ENCODE data around the gene HSPE1. TPM values are rescaled to one million over a fixed set of nuclear protein-coding genes. Genes with fewer than 3 reads are reported as not detected.
A peak's percentile ranks its signal among the peaks of the same experiment; 100 is the strongest.

Gene HSPE1
- total and polyA plus RNA-seq, 5 donors from 2014 or later, result 90.4 to 133 (median 112) TPM

DNA sequence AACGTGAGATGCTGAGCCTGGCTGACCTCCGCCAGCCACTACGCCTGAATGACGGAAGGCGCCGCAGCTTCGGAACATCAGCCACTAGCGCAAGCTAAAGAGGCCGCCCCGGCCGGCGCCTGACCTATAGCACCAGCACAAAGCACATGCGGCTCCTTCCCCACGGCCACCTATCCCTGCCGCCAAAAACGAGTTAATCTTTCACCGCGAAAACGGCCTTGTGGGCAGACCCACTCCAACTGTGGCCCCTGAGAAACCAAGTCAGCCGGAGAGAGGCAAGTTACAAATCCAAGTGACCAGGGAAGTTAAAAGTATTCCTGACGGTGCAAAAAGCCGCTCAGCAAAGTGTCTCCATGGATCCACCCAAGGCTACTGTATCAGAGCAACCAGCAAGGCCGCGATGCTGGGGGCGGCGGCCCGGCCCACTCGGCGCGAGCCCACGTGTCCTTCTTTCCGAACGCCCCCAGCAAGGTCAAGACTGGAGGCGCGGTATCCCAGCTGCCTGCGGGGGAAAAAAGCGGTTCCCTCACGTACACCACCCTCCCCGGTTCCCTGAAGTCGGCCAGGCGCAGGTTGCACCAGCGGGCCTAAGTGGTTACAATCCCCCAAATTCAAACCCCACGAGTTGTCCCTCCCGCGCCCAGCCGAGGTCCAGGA, 1.1 kb upstream of the HSPE1 start:
- H3K27me3 ChIP-seq (ENCODE audit: control insufficient read depth, insufficient read depth, low read length), result no peaks in the 10 kb centered on the region
- peaks cover 57% of the 10 kb centered on the region for H3K4me1 ChIP-seq (ENCODE audit: control insufficient read depth, insufficient read depth, low read length, poor library complexity, severe bottlenecking)
- Mint-ChIP-seq H3K36me3 (peaks cover 21% of the 10 kb centered on the region), H3K9me3 (no peaks in the 10 kb centered on the region), H3K27me3 (peaks cover 7% of the 10 kb centered on the region), H3K4me3 (peak overlapping the region; percentile 93 to 98 (median 95)), H3K4me1 (peaks cover 38 to 78% (median 51%) of the 10 kb centered on the region in 4 donors), H3K27ac (peak overlapping the region; percentile 78 to 98 (median 94))
- DNase-seq, result peak; percentile 39 to 71 (median 44)
- ATAC-seq (ENCODE audit: low read depth in 2 of 2), result no peak
- H3K9me3 ChIP-seq (ENCODE audit: control insufficient read depth in 2 of 2, low read length in 2 of 2), result no peaks in the 10 kb centered on the region
- peaks cover 34% of the 10 kb centered on the region for H3K36me3 ChIP-seq (ENCODE audit: control insufficient read depth, insufficient read depth, low read length)
- peak overlapping the region; percentile 98 for H3K27ac ChIP-seq (ENCODE audit: insufficient read depth, low read length, poor library complexity, severe bottlenecking)
- H3K4me3 ChIP-seq (ENCODE audit: low read depth, low read length), result peak overlapping the region; percentile 89

DNA sequence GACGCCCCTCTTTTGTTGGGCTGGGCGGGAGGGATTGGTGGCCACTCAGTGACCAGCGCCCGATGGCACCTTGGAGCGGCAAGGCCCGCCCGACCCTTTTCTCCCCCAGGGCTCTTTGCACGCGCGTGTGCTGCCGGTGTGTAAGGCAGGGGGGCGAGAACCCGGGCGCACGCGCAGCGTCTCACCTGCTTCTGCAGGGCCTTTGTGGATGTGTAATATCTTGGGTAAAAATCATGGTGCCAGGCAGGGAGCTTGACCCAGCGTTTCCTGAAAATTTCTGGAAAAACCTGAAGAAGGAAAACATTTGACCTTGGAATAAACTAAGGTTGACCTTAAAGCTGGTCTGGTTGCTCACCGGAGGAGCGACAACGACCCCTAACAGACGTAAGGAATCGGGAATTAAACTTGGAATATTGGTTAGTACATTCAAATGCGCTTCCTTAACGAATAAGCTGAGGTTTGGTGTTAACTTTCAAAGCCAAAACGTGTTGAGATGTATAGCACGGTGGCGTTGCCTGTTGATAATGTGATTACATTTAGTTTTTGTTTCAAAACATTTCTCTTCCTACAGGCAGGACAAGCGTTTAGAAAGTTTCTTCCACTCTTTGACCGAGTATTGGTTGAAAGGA, 438 bp downstream of the HSPE1 start:
- H3K4me1 ChIP-seq (ENCODE audit: control insufficient read depth, insufficient read depth, low read length, poor library complexity, severe bottlenecking), result peaks cover 57% of the 10 kb centered on the region
- no peaks in the 10 kb centered on the region for H3K9me3 ChIP-seq (ENCODE audit: control insufficient read depth in 2 of 2, low read length in 2 of 2)
- no peaks in the 10 kb centered on the region for H3K27me3 ChIP-seq (ENCODE audit: control insufficient read depth, insufficient read depth, low read length)
- peak overlapping the region; percentile 98 for H3K4me3 ChIP-seq (ENCODE audit: low read depth, low read length)
- peaks cover 20% of the 10 kb centered on the region for H3K36me3 Mint-ChIP-seq
- H3K9me3 Mint-ChIP-seq, result no peaks in the 10 kb centered on the region
- peak overlapping the region; percentile 93 to 98 (median 95) for H3K4me3 Mint-ChIP-seq
- H3K27ac ChIP-seq (ENCODE audit: insufficient read depth, low read length, poor library complexity, severe bottlenecking), result peak overlapping the region; percentile 98
- peaks cover 30% of the 10 kb centered on the region for H3K36me3 ChIP-seq (ENCODE audit: control insufficient read depth, insufficient read depth, low read length)
- peaks cover 37 to 70% (median 45%) of the 10 kb centered on the region in 4 donors for H3K4me1 Mint-ChIP-seq
- peak overlapping the region; percentile 94 to 98 (median 97) for H3K27ac Mint-ChIP-seq
- peak; percentile 2 to 5 for ATAC-seq (ENCODE audit: low read depth in 2 of 2)
- H3K27me3 Mint-ChIP-seq, result peaks cover 7% of the 10 kb centered on the region
- DNase-seq, result peak in 2 of 3 donors; percentile 24 to 32

DNA sequence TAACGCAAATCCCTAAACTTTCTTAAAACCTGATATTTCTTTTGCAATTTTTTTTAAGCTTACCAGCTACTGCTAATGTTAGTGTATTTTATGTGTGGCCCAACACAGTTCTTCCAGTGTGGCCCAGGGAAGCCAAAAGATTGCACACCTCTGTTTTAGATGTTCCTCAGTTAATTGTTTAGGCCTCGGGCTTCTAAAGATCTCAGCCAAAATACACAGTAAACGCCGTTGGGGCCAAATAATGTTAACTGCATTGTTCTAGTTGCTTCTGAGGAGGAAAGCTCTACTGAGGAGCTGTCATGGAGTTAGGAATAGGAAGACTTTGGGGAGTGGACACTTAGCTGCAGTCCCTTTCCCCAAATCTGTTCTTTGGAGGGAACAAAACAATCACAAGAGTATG, 2.0 kb downstream of the HSPE1 start:
- Mint-ChIP-seq H3K4me1 (peaks cover 23 to 56% (median 33%) of the 10 kb centered on the region in 4 donors), H3K27ac (peak overlapping the region; percentile 72 to 98 (median 94)), H3K27me3 (peaks cover 7% of the 10 kb centered on the region), H3K9me3 (no peaks in the 10 kb centered on the region), H3K4me3 (peak overlapping the region; percentile 93 to 98 (median 95)), H3K36me3 (peaks cover 11% of the 10 kb centered on the region)
- H3K4me3 ChIP-seq (ENCODE audit: low read depth, low read length), result peak overlapping the region; percentile 79
- peaks cover 48% of the 10 kb centered on the region for H3K4me1 ChIP-seq (ENCODE audit: control insufficient read depth, insufficient read depth, low read length, poor library complexity, severe bottlenecking)
- H3K27me3 ChIP-seq (ENCODE audit: control insufficient read depth, insufficient read depth, low read length), result no peaks in the 10 kb centered on the region
- no peaks in the 10 kb centered on the region for H3K9me3 ChIP-seq (ENCODE audit: control insufficient read depth in 2 of 2, low read length in 2 of 2)
- H3K36me3 ChIP-seq (ENCODE audit: control insufficient read depth, insufficient read depth, low read length), result peaks cover 15% of the 10 kb centered on the region
- no peak for DNase-seq
- no peak for ATAC-seq (ENCODE audit: low read depth in 2 of 2)
- peak overlapping the region; percentile 98 for H3K27ac ChIP-seq (ENCODE audit: insufficient read depth, low read length, poor library complexity, severe bottlenecking)

GRCh38 chr2:197502685-197503084, 2.5 kb downstream of the HSPE1 start:
- peaks cover 7% of the 10 kb centered on the region for H3K27me3 Mint-ChIP-seq
- H3K4me1 ChIP-seq (ENCODE audit: control insufficient read depth, insufficient read depth, low read length, poor library complexity, severe bottlenecking), result peaks cover 43% of the 10 kb centered on the region
- ATAC-seq (ENCODE audit: low read depth in 2 of 2) (no peak), DNase-seq (no peak)
- H3K4me1 Mint-ChIP-seq, result peaks cover 18 to 51% (median 28%) of the 10 kb centered on the region in 4 donors
- peak overlapping the region; percentile 7 to 98 (median 94) for H3K4me3 Mint-ChIP-seq
- peak overlapping the region; percentile 79 for H3K4me3 ChIP-seq (ENCODE audit: low read depth, low read length)
- peaks cover 15% of the 10 kb centered on the region for H3K36me3 ChIP-seq (ENCODE audit: control insufficient read depth, insufficient read depth, low read length)
- H3K27me3 ChIP-seq (ENCODE audit: control insufficient read depth, insufficient read depth, low read length), result no peaks in the 10 kb centered on the region
- H3K9me3 ChIP-seq (ENCODE audit: control insufficient read depth in 2 of 2, low read length in 2 of 2), result no peaks in the 10 kb centered on the region
- peaks cover 11% of the 10 kb centered on the region for H3K36me3 Mint-ChIP-seq
- H3K27ac Mint-ChIP-seq, result peak overlapping the region in 2 of 3 donors; percentile 94 to 98
- H3K27ac ChIP-seq (ENCODE audit: insufficient read depth, low read length, poor library complexity, severe bottlenecking), result peak overlapping the region; percentile 98
- H3K9me3 Mint-ChIP-seq, result no peaks in the 10 kb centered on the region

- Mint-ChIP-seq H3K27me3 (peaks cover 1% of the 10 kb centered on the region), H3K9me3 (no peaks in the 10 kb centered on the region), H3K36me3 (peaks cover 15% of the 10 kb centered on the region), H3K27ac (no peak overlapping the region), H3K4me1 (peaks cover 11 to 39% (median 23%) of the 10 kb centered on the region in 4 donors), H3K4me3 (peak overlapping the region in 1 of 4 donors; percentile 71)
- Histone ChIP-seq H3K36me3 (ENCODE audit: control insufficient read depth, insufficient read depth, low read length) (peaks cover 15% of the 10 kb centered on the region), H3K9me3 (ENCODE audit: control insufficient read depth in 2 of 2, low read length in 2 of 2) (no peaks in the 10 kb centered on the region), H3K4me1 (ENCODE audit: control insufficient read depth, insufficient read depth, low read length, poor library complexity, severe bottlenecking) (peaks cover 30% of the 10 kb centered on the region), H3K27ac (ENCODE audit: insufficient read depth, low read length, poor library complexity, severe bottlenecking) (no peak overlapping the region), H3K27me3 (ENCODE audit: control insufficient read depth, insufficient read depth, low read length) (no peaks in the 10 kb centered on the region), H3K4me3 (ENCODE audit: low read depth, low read length) (no peak overlapping the region)
- DNase-seq (no peak), ATAC-seq (ENCODE audit: low read depth in 2 of 2) (no peak)
Observed at GRCh38 chr2:197504000-197504399, 3.8 kb downstream of the HSPE1 start.

DNA sequence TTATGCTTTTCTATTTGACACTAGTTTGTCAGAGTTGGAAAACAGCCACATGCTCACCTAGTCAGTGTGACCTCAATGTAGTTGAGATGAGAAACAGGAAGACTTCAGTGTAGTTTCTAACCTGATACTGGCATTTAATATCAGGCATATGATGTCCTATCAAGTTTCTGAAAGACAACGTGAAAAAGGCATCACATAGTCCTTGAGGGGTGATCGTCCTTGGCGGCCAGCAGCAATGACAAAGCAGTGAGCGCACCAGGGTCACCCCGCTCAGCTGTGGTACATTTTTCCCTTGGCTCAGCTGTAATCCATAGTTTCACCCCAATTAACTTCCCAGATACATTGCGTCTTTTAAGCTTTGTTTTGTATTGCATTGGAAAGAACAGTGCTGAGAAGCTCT, 4.3 kb downstream of the HSPE1 start:
- Mint-ChIP-seq H3K4me3 (no peak overlapping the region), H3K9me3 (no peaks in the 10 kb centered on the region), H3K36me3 (peaks cover 15% of the 10 kb centered on the region), H3K27ac (peak overlapping the region in 1 of 3 donors; percentile 48), H3K4me1 (peaks cover 11 to 39% (median 23%) of the 10 kb centered on the region in 4 donors), H3K27me3 (no peaks in the 10 kb centered on the region)
- Histone ChIP-seq H3K4me1 (ENCODE audit: control insufficient read depth, insufficient read depth, low read length, poor library complexity, severe bottlenecking) (peaks cover 27% of the 10 kb centered on the region), H3K4me3 (ENCODE audit: low read depth, low read length) (no peak overlapping the region), H3K36me3 (ENCODE audit: control insufficient read depth, insufficient read depth, low read length) (peaks cover 15% of the 10 kb centered on the region), H3K27me3 (ENCODE audit: control insufficient read depth, insufficient read depth, low read length) (no peaks in the 10 kb centered on the region), H3K27ac (ENCODE audit: insufficient read depth, low read length, poor library complexity, severe bottlenecking) (no peak overlapping the region), H3K9me3 (ENCODE audit: control insufficient read depth in 2 of 2, low read length in 2 of 2) (no peaks in the 10 kb centered on the region)
- ATAC-seq (ENCODE audit: low read depth in 2 of 2) (no peak), DNase-seq (no peak)

DNA sequence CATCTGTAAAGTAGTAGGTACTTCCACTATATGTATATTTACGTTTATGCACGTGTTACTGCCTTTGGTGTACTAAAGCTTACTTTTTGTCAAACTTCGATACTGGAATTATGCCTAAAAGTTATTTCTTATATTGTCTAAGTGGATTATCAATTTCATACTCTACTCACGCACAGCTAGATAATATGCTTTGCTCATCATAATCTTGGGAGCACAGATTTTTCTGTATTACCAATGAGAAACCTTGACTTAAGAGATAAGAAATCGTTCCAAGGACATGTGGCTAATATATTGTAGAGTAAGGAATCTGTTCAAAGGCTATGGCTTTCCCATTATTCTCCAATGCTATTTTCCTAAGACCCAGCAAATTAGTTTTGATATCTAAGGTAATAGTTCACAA, 6.5 kb downstream of the HSPE1 start:
- Mint-ChIP-seq H3K27me3 (no peaks in the 10 kb centered on the region), H3K4me3 (peak overlapping the region in 1 of 4 donors; percentile 19), H3K9me3 (no peaks in the 10 kb centered on the region), H3K4me1 (peaks cover 11 to 27% (median 14%) of the 10 kb centered on the region in 4 donors), H3K27ac (no peak overlapping the region), H3K36me3 (peaks cover 12% of the 10 kb centered on the region)
- Histone ChIP-seq H3K9me3 (ENCODE audit: control insufficient read depth in 2 of 2, low read length in 2 of 2) (no peaks in the 10 kb centered on the region), H3K4me1 (ENCODE audit: control insufficient read depth, insufficient read depth, low read length, poor library complexity, severe bottlenecking) (peaks cover 14% of the 10 kb centered on the region), H3K27me3 (ENCODE audit: control insufficient read depth, insufficient read depth, low read length) (no peaks in the 10 kb centered on the region), H3K27ac (ENCODE audit: insufficient read depth, low read length, poor library complexity, severe bottlenecking) (no peak overlapping the region), H3K36me3 (ENCODE audit: control insufficient read depth, insufficient read depth, low read length) (peaks cover 15% of the 10 kb centered on the region), H3K4me3 (ENCODE audit: low read depth, low read length) (no peak overlapping the region)
- DNase-seq, result no peak
- no peak for ATAC-seq (ENCODE audit: low read depth in 2 of 2)
